K562 (cell line): ENCODE data around the gene EFCAB5. TPM values are rescaled to one million over a fixed set of nuclear protein-coding genes. Genes with fewer than 3 reads are reported as not detected.

Experiments
- ATAC-seq: fragments of 200-7000 bp; cut with Tn5 transposase; 3 replicates; pipeline ENCODE4 v1.9.1; 2020; ENCODE audit warnings: moderate library complexity
- BruUV-seq: library from RNA; stranded (reverse); fragments of 400-500 nt; replicated peaks from 2 replicates; lab custom pipeline; 2021; lab: Mats Ljungman, UMichigan
- CTCF ChIA-PET: fragments of 300-600 bp; formaldehyde crosslinking; extraction: SDS; loops from one replicate; lab custom pipeline; 2021; ENCODE audit warnings: low intra/inter-chr PET ratio; lab: Yijun Ruan, JAX
- POLR2A ChIA-PET: fragments of 300-600, 350-650 bp; sonication (Branson Sonifier 250); formaldehyde crosslinking; extraction: SDS; loops from one replicate; lab custom pipeline; 2021; ENCODE audit warnings: antibody characterized with exemption, inconsistent platforms; lab: Yijun Ruan, JAX
- DNase-seq, 4 experiments: peaks; one replicate each; pipeline versions ENCODE4 v3.0.0 to v3.0.0-alpha.2; 2011 to 2018; ENCODE audit warnings: low spot score in 3 of 4, mixed read lengths in 3 of 4; ENCODE audit errors: extremely low read depth in 1 of 4
- FAIRE-seq: peaks from 2 replicates; lab custom pipeline; 2011; peaks lifted over from hg19 to GRCh38; lab: Jason Lieb, UNC
- H2AFZ ChIP-seq: 2 replicates; pipeline ENCODE4 v1.6.0; 2011; ENCODE audit warnings: low read depth, low read length, control low read depth, inconsistent platforms
- H3K27ac ChIP-seq: fragments of 200-600 bp; 3 replicates; pipeline ENCODE4 v1.8.0; 2011; ENCODE audit warnings: low read depth, mild to moderate bottlenecking, control low read depth, inconsistent platforms, low read length, moderate library complexity, mixed read lengths; ENCODE audit errors: extremely low read depth
- H3K27me3 ChIP-seq, 2 experiments: fragments of 300-600 bp in 1 of 2; 2 replicates in 1 of 2; 3 replicates in 1 of 2; pipeline versions ENCODE4 v1.6.0 to v1.8.0; 2011; ENCODE audit warnings: inconsistent platforms in 2 of 2, low read length in 2 of 2, mild to moderate bottlenecking in 1 of 2, mixed read lengths in 1 of 2, moderate library complexity in 1 of 2; ENCODE audit not compliant: control insufficient read depth in 2 of 2, insufficient read depth in 2 of 2
- H3K36me3 ChIP-seq: fragments of 300-600 bp; 3 replicates; pipeline ENCODE4 v1.8.0; 2011; ENCODE audit warnings: mild to moderate bottlenecking, low read length, inconsistent platforms; ENCODE audit not compliant: control insufficient read depth, insufficient read depth
- H3K4me1 ChIP-seq, 2 experiments: fragments of 200-600 bp in 1 of 2; replicated peaks in 1 of 2; 2 replicates in 1 of 2; 3 replicates in 1 of 2; pipeline versions ENCODE4 v1.5.1 to v1.8.0; 2011; ENCODE audit warnings: inconsistent platforms in 2 of 2, low read length in 2 of 2, mild to moderate bottlenecking in 1 of 2, mixed read lengths in 1 of 2, moderate library complexity in 1 of 2; ENCODE audit not compliant: control insufficient read depth in 2 of 2, insufficient read depth in 2 of 2
- H3K4me2 ChIP-seq: 2 replicates; pipeline ENCODE4 v1.6.1; 2011; ENCODE audit warnings: low read length, control low read depth, inconsistent platforms, mixed read lengths; ENCODE audit not compliant: insufficient read depth
- H3K4me3 ChIP-seq: fragments of 200-600 bp; sonication (generic), shearing (Covaris generic); 2 replicates; pipeline ENCODE4 v1.5.1; 2016; ENCODE audit warnings: control low read depth, inconsistent platforms
- H3K79me2 ChIP-seq: fragments of 200-600 bp; 3 replicates; pipeline ENCODE4 v1.8.0; 2011; ENCODE audit warnings: low read length, inconsistent platforms; ENCODE audit not compliant: control insufficient read depth, insufficient read depth
- H3K9ac ChIP-seq, 2 experiments: 2 replicates each; pipeline versions ENCODE4 v1.6.0 to v1.6.1; 2011; ENCODE audit warnings: low read depth in 2 of 2, low read length in 2 of 2, control low read depth in 1 of 2, inconsistent platforms in 1 of 2, mild to moderate bottlenecking in 1 of 2, mixed read lengths in 1 of 2; ENCODE audit not compliant: insufficient read depth in 1 of 2
- H3K9me1 ChIP-seq: one replicate; pipeline ENCODE4 v1.6.0; 2011; ENCODE audit warnings: inconsistent platforms, mild to moderate bottlenecking, low read length, moderate library complexity; ENCODE audit not compliant: control insufficient read depth, insufficient read depth
- H3K9me3 ChIP-seq: replicated peaks from 2 replicates; pipeline ENCODE4 v1.5.1; 2011; ENCODE audit warnings: low read depth, low read length, inconsistent platforms; ENCODE audit not compliant: control insufficient read depth, insufficient read depth
- H4K20me1 ChIP-seq: replicated peaks from 2 replicates; pipeline ENCODE4 v1.6.1; 2011; ENCODE audit warnings: low read length, inconsistent platforms, mixed read lengths; ENCODE audit not compliant: control insufficient read depth, insufficient read depth
- BRD4 ChIP-seq: fragments of 200-600 bp; sonication (generic); IDR thresholded peaks from 2 replicates; pipeline ENCODE4 v1.6.1; 2017; ENCODE audit warnings: inconsistent platforms
- CXXC5 ChIP-seq: fragments of 250-450 bp; sonication (Bioruptor Pico); IDR thresholded peaks from 2 replicates; pipeline ENCODE4 v1.8.0; 2022; ENCODE audit warnings: inconsistent platforms, mild to moderate bottlenecking, moderate library complexity
- ETS1 ChIP-seq: conservative IDR thresholded peaks from 2 replicates; pipeline ENCODE4 v1.6.1; 2011; ENCODE audit warnings: low read depth, mild to moderate bottlenecking, low read length; ENCODE audit not compliant: control insufficient read depth
- HDAC2 ChIP-seq: fragments of 450-650 bp; IDR thresholded peaks from 2 replicates; pipeline ENCODE4 v1.6.1; 2016; ENCODE audit warnings: mild to moderate bottlenecking
- POLR2B ChIP-seq: fragments of 450-650 bp; IDR thresholded peaks from 2 replicates; pipeline ENCODE4 v1.6.1; 2018; ENCODE audit warnings: low read depth; ENCODE audit not compliant: partially characterized antibody
- TCF3 ChIP-seq: sonication (generic); formaldehyde crosslinking; IDR thresholded peaks from 2 replicates; pipeline ENCODE4 v1.4.0; 2020; ENCODE audit warnings: mild to moderate bottlenecking, missing genetic modification reagents
- TGIF2 ChIP-seq: sonication (generic); formaldehyde crosslinking; IDR thresholded peaks from 2 replicates; pipeline ENCODE4 v1.8.1; 2022; ENCODE audit warnings: mild to moderate bottlenecking, missing genetic modification reagents, moderate library complexity
- ZFP1 ChIP-seq: fragments of 450-650 bp; formaldehyde crosslinking; IDR thresholded peaks from 2 replicates; pipeline ENCODE4 v1.4.0; 2020; ENCODE audit warnings: mild to moderate bottlenecking, mixed read lengths
- ZNF668 ChIP-seq: fragments of 250-450 bp; sonication (Bioruptor Pico); IDR thresholded peaks from 2 replicates; pipeline ENCODE4 v1.8.0; 2022; ENCODE audit warnings: mild to moderate bottlenecking, inconsistent platforms
- WGBS: fragments of 100-300 bp; shearing (Covaris generic); methylation state at CpG from one replicate; pipeline ENCODE4 v1.1.6; 2016; ENCODE audit warnings: low coverage, mixed read lengths; ENCODE audit not compliant: insufficient coverage; ENCODE audit errors: missing lambda C conversion rate; 5-methylcytosine and 5-hydroxymethylcytosine counted together
- in situ Hi-C: fragments of 300-500 bp; cut with MboI; formaldehyde crosslinking; loops from 4 replicates; pipeline ENCODE4 v1.15.0; 2018; ENCODE audit warnings: inconsistent platforms, mixed read lengths
- intact Hi-C: fragments of 100-400 bp; cut with micrococcal nuclease; formaldehyde crosslinking; loops from 2 replicates; pipeline ENCODE4 v1.14.2; 2022
- polyA plus RNA-seq, 8 experiments: library from polyadenylated mRNA; depleted of rRNA in 4 of 8; stranded (reverse) in 5 of 8; unstranded in 3 of 8; fragments of >200 nt; fragmentation: Nextera tagmentation in 2 of 8; fragmentation: Illumina TruSeq in 1 of 8; extraction: Ambion mirVana in 2 of 8; extraction: Trizol in 1 of 8; gene quantifications; 2 replicates each; pipeline versions ENCODE4 v1.2.1 to v1.2.3, GENCODE V29; 2011 to 2014; ENCODE audit warnings: inconsistent platforms in 1 of 8, missing spikeins in 1 of 8
- total RNA-seq, 7 experiments: library from RNA; depleted of rRNA in 6 of 7; stranded (reverse); fragments of >200 nt in 6 of 7; fragmentation: Illumina TruSeq in 2 of 7; extraction: Trizol in 2 of 7; gene quantifications; 2 replicates each; pipeline versions ENCODE4 v1.2.1 to v1.2.3, GENCODE V29; 2011 to 2021; ENCODE audit warnings: low replicate concordance in 1 of 7
- TF ChIP-seq, protein P1 (sequence below), 3 experiments: IDR thresholded peaks in 2 of 3; conservative IDR thresholded peaks in 1 of 3; 2 replicates each; pipeline ENCODE4 v1.5.1; 2011 to 2012; ENCODE audit warnings: low read length in 3 of 3, mild to moderate bottlenecking in 3 of 3, control low read depth in 2 of 3, improper control_type of control experiment in 1 of 3, inconsistent platforms in 1 of 3, low read depth in 1 of 3, mixed read lengths in 1 of 3, moderate library complexity in 1 of 3; ENCODE audit not compliant: insufficient read depth in 2 of 3
- TF ChIP-seq, protein P2 (sequence below), 2 experiments: fragments of 450-650 bp; IDR thresholded peaks; 2 replicates each; pipeline ENCODE4 v1.6.1; 2018; ENCODE audit warnings: mild to moderate bottlenecking in 2 of 2, low read depth in 1 of 2; ENCODE audit not compliant: partially characterized antibody in 2 of 2

Gene EFCAB5
- total and polyA plus RNA-seq, 9 of the 15 experiments (the other 6 are each of a cell fraction or from before 2014, with no cell fraction given) = 0.06 to 0.11 TPM; not detected in 7

DNA sequence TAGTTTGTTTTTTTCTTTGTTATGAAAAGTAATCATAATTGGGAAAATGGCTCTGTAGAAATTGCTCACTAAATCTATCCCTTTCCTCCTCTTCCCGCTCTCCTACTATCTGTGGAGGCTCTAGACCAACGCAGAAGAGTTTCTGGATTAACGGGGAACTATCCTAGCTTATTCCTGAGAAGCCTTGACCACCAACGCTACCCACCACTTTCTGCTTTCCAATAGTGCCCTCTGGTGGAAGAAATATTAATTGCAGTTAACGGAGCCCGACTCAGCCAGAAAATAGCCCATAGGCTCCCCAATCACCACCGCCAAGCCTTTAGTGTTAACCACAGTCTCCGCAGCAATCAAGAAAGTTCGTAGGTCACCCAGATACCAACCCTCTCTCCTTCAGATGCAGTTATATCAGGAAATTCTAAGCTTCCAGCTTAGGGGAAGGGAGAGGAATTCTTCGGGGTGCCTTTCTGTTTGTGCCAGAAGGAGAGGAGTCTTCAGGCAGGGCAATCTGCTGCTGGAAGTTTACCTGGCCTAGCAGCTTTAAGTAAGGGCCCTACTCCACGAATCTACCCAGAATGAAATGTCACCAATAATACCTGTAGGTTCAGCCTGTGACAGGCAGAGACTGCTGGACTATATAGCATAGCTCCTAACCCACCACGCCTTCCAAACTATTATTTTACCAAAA is 152.2 kb downstream of the EFCAB5 start:
- Histone ChIP-seq H3K9ac (no peak overlapping the region), H3K4me1 (peaks cover 0 to 9% of the 10 kb centered on the region in 2 experiments; a peak in 3 of 5 replicates), H3K27ac (no peak overlapping the region), H4K20me1 (no peaks in the 10 kb centered on the region), H2AFZ (peak overlapping the region; percentile 42; the same call in 1 of the 2 replicates), H3K9me3 (no peaks in the 10 kb centered on the region), H3K36me3 (no peaks in the 10 kb centered on the region), H3K79me2 (no peaks in the 10 kb centered on the region), H3K4me3 (no peak overlapping the region), H3K4me2 (no peak overlapping the region), H3K27me3 (peaks cover 15 to 20% of the 10 kb centered on the region in 2 experiments), H3K9me1 (no peaks in the 10 kb centered on the region)
- FAIRE-seq = peak; percentile 83
- ChIA-PET CTCF (interaction anchor here (0.8 to 2.0 kb wide), 8 partner anchors 66 to 970 kb away, joined by 3 to 19 read pairs (median 6); no protein-coding TSS in a partner anchor), POLR2A (interaction anchor here (1.0 to 1.4 kb wide), 3 partner anchors 11 to 475 kb away, joined by 3 to 4 read pairs (median 4); partner anchors contain the start of gene NSRP1)
- 14% methylated on average over 12 of the region's 12 CpGs for WGBS
- ATAC-seq = peak; percentile 92
- intact Hi-C loops (loop anchor here (1.0 to 5.0 kb wide), 3 partner anchors 67 to 455 kb away; no protein-coding TSS in a partner anchor), in situ Hi-C loops (no loop called here)
- peak; percentile 75 to 79 (median 78) for DNase-seq
- BruUV-seq = no TSS peak
- TF ChIP-seq ETS1 (no peak), HDAC2 (no peak), ZNF668 (CRISPR knock-in tag) (no peak), TGIF2 (CRISPR knock-in tag) (no peak), CXXC5 (CRISPR knock-in tag) (peak; percentile 39), BRD4 (no peak), ZFP1 (no peak), POLR2B (no peak), TCF3 (CRISPR knock-in tag) (no peak)
- TF ChIP-seq, protein P1, sequence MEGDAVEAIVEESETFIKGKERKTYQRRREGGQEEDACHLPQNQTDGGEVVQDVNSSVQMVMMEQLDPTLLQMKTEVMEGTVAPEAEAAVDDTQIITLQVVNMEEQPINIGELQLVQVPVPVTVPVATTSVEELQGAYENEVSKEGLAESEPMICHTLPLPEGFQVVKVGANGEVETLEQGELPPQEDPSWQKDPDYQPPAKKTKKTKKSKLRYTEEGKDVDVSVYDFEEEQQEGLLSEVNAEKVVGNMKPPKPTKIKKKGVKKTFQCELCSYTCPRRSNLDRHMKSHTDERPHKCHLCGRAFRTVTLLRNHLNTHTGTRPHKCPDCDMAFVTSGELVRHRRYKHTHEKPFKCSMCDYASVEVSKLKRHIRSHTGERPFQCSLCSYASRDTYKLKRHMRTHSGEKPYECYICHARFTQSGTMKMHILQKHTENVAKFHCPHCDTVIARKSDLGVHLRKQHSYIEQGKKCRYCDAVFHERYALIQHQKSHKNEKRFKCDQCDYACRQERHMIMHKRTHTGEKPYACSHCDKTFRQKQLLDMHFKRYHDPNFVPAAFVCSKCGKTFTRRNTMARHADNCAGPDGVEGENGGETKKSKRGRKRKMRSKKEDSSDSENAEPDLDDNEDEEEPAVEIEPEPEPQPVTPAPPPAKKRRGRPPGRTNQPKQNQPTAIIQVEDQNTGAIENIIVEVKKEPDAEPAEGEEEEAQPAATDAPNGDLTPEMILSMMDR (IDR thresholded peaks at IDR 0.05 in 2 of 3, conservative IDR thresholded peaks at IDR 0.05 in 1 of 3; ENCODE audit: insufficient read depth in 2 of 3, low read depth in 1 of 3, low read length in 3 of 3) = peak; percentile 77 to 91 (median 82)
- TF ChIP-seq, protein P2, sequence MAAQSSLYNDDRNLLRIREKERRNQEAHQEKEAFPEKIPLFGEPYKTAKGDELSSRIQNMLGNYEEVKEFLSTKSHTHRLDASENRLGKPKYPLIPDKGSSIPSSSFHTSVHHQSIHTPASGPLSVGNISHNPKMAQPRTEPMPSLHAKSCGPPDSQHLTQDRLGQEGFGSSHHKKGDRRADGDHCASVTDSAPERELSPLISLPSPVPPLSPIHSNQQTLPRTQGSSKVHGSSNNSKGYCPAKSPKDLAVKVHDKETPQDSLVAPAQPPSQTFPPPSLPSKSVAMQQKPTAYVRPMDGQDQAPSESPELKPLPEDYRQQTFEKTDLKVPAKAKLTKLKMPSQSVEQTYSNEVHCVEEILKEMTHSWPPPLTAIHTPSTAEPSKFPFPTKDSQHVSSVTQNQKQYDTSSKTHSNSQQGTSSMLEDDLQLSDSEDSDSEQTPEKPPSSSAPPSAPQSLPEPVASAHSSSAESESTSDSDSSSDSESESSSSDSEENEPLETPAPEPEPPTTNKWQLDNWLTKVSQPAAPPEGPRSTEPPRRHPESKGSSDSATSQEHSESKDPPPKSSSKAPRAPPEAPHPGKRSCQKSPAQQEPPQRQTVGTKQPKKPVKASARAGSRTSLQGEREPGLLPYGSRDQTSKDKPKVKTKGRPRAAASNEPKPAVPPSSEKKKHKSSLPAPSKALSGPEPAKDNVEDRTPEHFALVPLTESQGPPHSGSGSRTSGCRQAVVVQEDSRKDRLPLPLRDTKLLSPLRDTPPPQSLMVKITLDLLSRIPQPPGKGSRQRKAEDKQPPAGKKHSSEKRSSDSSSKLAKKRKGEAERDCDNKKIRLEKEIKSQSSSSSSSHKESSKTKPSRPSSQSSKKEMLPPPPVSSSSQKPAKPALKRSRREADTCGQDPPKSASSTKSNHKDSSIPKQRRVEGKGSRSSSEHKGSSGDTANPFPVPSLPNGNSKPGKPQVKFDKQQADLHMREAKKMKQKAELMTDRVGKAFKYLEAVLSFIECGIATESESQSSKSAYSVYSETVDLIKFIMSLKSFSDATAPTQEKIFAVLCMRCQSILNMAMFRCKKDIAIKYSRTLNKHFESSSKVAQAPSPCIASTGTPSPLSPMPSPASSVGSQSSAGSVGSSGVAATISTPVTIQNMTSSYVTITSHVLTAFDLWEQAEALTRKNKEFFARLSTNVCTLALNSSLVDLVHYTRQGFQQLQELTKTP (IDR thresholded peaks at IDR 0.05; ENCODE audit: low read depth in 1 of 2, partially characterized antibody in 2 of 2) = no peak
